ENCODE results near the gene RALGAPA2. TPM values are rescaled to one million over a fixed set of nuclear protein-coding genes. Genes with fewer than 3 reads are reported as not detected.

RALGAPA2 gene
- total RNA-seq, 4 donors from 2014 or later = 29.4 to 78.2 (median 43.2) TPM

GRCh38 chr20:20611167-20611566, 101.3 kb downstream of the RALGAPA2 start:
- TF ChIP-seq, protein P1, sequence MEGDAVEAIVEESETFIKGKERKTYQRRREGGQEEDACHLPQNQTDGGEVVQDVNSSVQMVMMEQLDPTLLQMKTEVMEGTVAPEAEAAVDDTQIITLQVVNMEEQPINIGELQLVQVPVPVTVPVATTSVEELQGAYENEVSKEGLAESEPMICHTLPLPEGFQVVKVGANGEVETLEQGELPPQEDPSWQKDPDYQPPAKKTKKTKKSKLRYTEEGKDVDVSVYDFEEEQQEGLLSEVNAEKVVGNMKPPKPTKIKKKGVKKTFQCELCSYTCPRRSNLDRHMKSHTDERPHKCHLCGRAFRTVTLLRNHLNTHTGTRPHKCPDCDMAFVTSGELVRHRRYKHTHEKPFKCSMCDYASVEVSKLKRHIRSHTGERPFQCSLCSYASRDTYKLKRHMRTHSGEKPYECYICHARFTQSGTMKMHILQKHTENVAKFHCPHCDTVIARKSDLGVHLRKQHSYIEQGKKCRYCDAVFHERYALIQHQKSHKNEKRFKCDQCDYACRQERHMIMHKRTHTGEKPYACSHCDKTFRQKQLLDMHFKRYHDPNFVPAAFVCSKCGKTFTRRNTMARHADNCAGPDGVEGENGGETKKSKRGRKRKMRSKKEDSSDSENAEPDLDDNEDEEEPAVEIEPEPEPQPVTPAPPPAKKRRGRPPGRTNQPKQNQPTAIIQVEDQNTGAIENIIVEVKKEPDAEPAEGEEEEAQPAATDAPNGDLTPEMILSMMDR (IDR thresholded peaks at IDR 0.05; ENCODE audit: low read depth) = no peak

GRCh38 chr20:20609522-20609921, 102.9 kb downstream of the RALGAPA2 start:
- TF ChIP-seq, protein P1 (IDR thresholded peaks at IDR 0.05; ENCODE audit: low read depth) = no peak

GRCh38 chr20:20608641-20609040, 103.8 kb downstream of the RALGAPA2 start:
- TF ChIP-seq, protein P1 (IDR thresholded peaks at IDR 0.05; ENCODE audit: low read depth) = no peak

- TF ChIP-seq, protein P1 (IDR thresholded peaks at IDR 0.05; ENCODE audit: low read depth) = no peak
These were observed 104.4 kb downstream of the RALGAPA2 start for GRCh38 chr20:20608041-20608440.

- TF ChIP-seq, protein P1 (IDR thresholded peaks at IDR 0.05; ENCODE audit: low read depth) = no peak
These were observed 105.6 kb downstream of the RALGAPA2 start for GRCh38 chr20:20606881-20607280.

- TF ChIP-seq, protein P1 (IDR thresholded peaks at IDR 0.05; ENCODE audit: low read depth) = no peak
These were observed 106.4 kb downstream of the RALGAPA2 start for GRCh38 chr20:20606050-20606449.

- TF ChIP-seq, protein P1 (IDR thresholded peaks at IDR 0.05; ENCODE audit: low read depth) = no peak
These were observed 107.5 kb downstream of the RALGAPA2 start for GRCh38 chr20:20604907-20605306.
